HL-60 (cell line): ENCODE measurements around the gene SLC16A5.

ENCODE experiments used
- DNase-seq, 2 experiments: peaks; one replicate each; pipeline ENCODE4 v3.0.0-alpha.2; 2010 to 2020; ENCODE audit warnings: low read depth in 1 of 2, low spot score in 1 of 2
- H3K27ac ChIP-seq: fragments of 250-450 bp; sonication (Bioruptor Pico); replicated peaks from 2 replicates; pipeline ENCODE4 v1.5.1; 2020; ENCODE audit warnings: mild to moderate bottlenecking, moderate library complexity
- H3K27me3 ChIP-seq: fragments of 250-450 bp; sonication (Bioruptor Pico); 2 replicates; pipeline ENCODE4 v1.5.1; 2021; ENCODE audit warnings: mild to moderate bottlenecking, moderate library complexity; ENCODE audit not compliant: insufficient read depth, poor library complexity, severe bottlenecking
- H3K4me3 ChIP-seq: replicated peaks from 2 replicates; pipeline ENCODE4 v1.5.1; 2011; ENCODE audit warnings: mild to moderate bottlenecking, control low read depth, low read length; ENCODE audit not compliant: insufficient read depth
- CTCF ChIP-seq: IDR thresholded peaks from one replicate; pipeline ENCODE4 v1.5.1; 2011; ENCODE audit warnings: low read length, control low read depth, inconsistent platforms; ENCODE audit not compliant: insufficient read depth
- GABPA ChIP-seq: IDR thresholded peaks from 2 replicates; pipeline ENCODE4 v1.6.1; 2012; ENCODE audit warnings: low read depth
- POLR2AphosphoS5 ChIP-seq: IDR thresholded peaks from 2 replicates; pipeline ENCODE4 v1.6.1; 2012; ENCODE audit warnings: low read depth
- SPI1 ChIP-seq: IDR thresholded peaks from 2 replicates; pipeline ENCODE4 v1.6.1; 2012; ENCODE audit warnings: low read depth, mild to moderate bottlenecking, borderline replicate concordance
- TF ChIP-seq, protein P1 (sequence below): IDR thresholded peaks from 2 replicates; pipeline ENCODE4 v1.6.1; 2012; ENCODE audit warnings: low read depth; ENCODE audit not compliant: insufficient replicate concordance

SLC16A5 gene

GRCh38 chr17:75059369-75060345, 28.1 kb upstream of the SLC16A5 start:
- H3K4me3 ChIP-seq = no peak overlapping the region
- no peak overlapping the region for H3K27ac ChIP-seq
- no peak for TF ChIP-seq POLR2AphosphoS5
- TF ChIP-seq, protein P1, sequence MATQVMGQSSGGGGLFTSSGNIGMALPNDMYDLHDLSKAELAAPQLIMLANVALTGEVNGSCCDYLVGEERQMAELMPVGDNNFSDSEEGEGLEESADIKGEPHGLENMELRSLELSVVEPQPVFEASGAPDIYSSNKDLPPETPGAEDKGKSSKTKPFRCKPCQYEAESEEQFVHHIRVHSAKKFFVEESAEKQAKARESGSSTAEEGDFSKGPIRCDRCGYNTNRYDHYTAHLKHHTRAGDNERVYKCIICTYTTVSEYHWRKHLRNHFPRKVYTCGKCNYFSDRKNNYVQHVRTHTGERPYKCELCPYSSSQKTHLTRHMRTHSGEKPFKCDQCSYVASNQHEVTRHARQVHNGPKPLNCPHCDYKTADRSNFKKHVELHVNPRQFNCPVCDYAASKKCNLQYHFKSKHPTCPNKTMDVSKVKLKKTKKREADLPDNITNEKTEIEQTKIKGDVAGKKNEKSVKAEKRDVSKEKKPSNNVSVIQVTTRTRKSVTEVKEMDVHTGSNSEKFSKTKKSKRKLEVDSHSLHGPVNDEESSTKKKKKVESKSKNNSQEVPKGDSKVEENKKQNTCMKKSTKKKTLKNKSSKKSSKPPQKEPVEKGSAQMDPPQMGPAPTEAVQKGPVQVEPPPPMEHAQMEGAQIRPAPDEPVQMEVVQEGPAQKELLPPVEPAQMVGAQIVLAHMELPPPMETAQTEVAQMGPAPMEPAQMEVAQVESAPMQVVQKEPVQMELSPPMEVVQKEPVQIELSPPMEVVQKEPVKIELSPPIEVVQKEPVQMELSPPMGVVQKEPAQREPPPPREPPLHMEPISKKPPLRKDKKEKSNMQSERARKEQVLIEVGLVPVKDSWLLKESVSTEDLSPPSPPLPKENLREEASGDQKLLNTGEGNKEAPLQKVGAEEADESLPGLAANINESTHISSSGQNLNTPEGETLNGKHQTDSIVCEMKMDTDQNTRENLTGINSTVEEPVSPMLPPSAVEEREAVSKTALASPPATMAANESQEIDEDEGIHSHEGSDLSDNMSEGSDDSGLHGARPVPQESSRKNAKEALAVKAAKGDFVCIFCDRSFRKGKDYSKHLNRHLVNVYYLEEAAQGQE = no peak
- TF ChIP-seq CTCF = no peak
- TF ChIP-seq SPI1 = no peak
- TF ChIP-seq GABPA = no peak
- H3K27me3 ChIP-seq = no peaks in the 10 kb centered on the region
- DNase-seq = peak in 1 of 2 experiments; percentile 49

GRCh38 chr17:75060434-75061054, 27.2 kb upstream of the SLC16A5 start:
- Histone ChIP-seq H3K4me3 (no peak overlapping the region), H3K27me3 (no peaks in the 10 kb centered on the region), H3K27ac (no peak overlapping the region)
- DNase-seq = no peak
- TF ChIP-seq CTCF = no peak
- TF ChIP-seq, protein P1 = no peak
- no peak for TF ChIP-seq GABPA
- no peak for TF ChIP-seq POLR2AphosphoS5
- TF ChIP-seq SPI1 = no peak

DNA sequence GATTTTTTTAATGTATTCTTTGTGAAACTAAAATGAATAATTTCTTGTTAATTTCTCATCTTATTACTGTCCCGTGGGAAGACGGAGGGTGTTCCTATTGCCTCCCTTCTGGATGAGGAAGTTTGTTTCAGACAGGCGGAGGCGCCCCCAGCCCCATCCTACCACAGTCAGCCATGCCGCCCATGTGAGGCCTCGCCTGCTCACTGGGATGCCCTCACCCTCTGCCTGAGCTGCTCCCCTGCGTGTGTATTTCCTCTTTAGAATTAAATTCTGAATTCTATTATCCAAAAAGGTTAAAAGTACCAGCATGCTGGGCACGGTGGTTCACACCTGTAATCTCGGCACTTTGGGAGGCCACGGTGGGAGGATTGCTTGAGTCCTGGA, 26.7 kb upstream of the SLC16A5 start:
- no peak for TF ChIP-seq GABPA
- DNase-seq = no peak
- H3K27me3 ChIP-seq = no peaks in the 10 kb centered on the region
- H3K27ac ChIP-seq = no peak overlapping the region
- no peak overlapping the region for H3K4me3 ChIP-seq

- TF ChIP-seq GABPA = no peak
- no peak for TF ChIP-seq POLR2AphosphoS5
- TF ChIP-seq, protein P1 = no peak
- TF ChIP-seq CTCF = no peak
- TF ChIP-seq SPI1 = no peak
- Histone ChIP-seq H3K4me3 (no peak overlapping the region), H3K27me3 (no peaks in the 10 kb centered on the region), H3K27ac (no peak overlapping the region)
- no peak for DNase-seq
Measured at GRCh38 chr17:75061618-75062017, 26.1 kb upstream of the SLC16A5 start.
